ENCODE measurements around the gene CLDN3.

The CLDN3 gene

DNA sequence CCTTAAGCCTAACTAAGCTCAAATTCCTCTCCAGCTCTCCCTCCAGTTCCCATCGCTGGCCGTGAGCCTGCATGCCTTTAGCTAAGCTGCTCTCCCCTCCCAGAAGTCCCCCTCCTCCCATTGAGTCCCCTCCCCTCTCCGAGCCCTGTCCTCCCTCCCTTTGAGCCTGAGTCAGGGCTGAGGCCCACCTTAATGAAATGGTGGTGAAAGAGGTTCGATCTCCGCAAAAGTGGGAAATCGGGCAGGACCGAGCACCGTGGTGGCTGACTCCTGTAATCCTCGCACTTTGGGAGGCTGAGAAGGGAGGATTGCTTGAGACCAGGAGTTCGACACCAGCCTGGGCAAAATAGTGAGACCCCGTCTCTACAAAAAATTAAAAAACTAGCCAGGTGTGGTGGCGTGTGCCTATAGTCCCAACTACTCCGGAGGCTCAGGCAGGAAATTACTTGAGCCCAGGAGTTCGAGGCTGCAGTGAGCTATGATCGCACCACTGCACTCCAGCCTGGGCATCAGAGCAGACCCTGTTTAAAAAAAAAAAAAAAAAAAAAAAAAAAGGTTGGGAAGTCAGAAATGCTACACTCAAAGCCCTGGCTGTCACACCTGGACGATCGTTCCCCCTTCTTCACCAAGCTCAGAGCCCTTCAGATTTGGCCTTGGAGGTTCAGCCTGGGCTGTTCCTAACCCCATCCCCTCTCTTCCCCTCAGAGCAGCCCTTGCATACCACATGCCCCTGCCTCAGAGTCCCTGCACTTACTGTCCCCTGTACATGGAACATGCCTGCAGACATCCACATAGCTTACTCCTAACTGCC lies 995 bp upstream of the CLDN3 start:
- no peak for DNase-seq (ENCODE audit: low read depth)

- DNase-seq (ENCODE audit: low read depth): no peak
Observed at GRCh38 chr7:73769481-73770001, 529 bp downstream of the CLDN3 start.

DNA sequence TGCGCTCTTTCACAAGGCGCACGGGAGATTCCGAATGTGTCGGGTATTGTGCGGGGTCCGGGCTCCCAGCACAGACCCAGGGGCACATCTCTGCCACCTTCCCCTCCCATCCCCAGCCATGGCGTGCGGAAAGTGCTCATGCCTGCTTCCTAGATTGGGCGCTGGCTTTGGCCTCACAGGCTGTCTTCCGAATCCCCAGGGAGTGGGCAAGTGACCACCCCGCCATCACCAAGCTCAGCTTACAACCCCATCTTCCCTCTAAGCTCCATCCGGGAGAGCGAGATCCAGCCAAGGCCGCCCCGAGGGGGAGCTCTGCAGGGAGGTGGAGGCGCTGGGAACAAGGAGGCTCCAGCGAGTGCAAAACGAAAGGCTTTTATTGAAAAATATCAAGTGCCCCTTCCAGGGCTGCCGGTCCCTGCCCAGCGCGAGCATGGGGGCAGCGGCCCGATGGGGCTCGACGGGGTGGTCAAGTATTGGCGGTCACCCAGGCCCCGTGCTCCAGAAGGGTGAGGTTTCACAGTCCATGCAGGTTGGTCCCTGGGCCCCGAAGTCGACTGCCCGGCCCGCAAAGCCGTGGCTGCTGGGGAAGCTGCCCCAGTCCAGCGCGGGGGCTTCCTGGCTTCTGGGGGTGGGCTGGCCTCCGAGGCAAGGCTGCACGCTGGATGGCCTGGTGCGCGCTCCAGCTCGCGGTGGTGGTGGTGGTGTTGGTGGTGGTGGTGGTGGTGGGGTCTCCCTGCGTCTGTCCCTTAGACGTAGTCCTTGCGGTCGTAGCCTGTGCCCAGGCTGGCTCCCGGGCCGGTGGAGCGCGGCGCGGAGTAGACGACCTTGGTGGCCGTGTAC lies 1.2 kb downstream of the CLDN3 start:
- DNase-seq (ENCODE audit: low read depth): no peak

DNA sequence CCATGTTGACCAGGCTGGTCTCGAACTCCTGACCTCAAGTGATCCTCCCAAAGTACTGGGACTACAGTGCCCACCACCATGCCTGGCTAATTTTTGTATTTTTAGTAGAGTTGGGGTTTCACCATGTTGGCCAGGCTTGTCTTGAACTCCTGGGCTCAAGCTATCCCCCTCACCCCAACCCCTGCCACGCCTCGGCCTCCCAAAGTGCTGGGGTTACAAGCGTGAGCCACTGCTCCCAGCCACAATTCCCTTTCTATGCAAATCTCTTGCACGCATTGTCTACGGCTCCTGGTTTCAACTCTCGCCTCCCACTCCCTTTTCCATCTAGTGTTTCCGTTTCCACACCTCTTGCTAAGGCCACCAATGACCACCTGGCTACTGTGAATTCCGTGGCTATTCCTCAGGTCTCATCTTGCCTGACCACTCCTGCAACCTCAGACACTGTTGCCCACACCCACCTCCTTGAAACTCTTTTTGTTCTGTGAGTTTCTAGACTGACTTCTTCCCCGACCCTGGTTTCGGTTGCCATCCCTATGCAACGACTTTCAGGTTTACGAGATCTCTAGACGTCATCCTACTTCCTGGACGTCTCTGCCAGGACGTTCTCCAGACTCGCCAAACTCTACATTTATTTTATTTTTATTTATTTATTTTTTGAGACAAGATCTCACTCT lies 3.4 kb downstream of the CLDN3 start:
- no peak for DNase-seq (ENCODE audit: low read depth)

DNA sequence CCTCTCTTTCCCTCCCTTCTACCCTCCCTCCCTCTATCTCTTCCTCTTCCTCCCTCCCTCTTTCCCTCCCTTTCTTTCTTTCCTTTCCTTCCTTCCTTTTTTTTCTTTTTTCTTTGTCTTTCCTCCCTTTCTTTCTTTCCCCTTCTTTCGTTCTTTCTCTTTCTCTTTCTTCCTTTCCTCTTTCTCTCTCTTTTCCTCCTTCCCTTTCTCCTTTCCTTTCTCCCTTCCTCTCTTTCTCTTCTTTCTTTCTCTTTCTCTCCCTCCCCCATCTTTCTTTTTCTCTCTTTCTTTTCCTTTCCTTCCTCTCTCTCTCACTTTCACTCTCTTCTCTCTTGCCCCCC lies 7.4 kb downstream of the CLDN3 start:
- no peak for DNase-seq (ENCODE audit: low read depth)

DNA sequence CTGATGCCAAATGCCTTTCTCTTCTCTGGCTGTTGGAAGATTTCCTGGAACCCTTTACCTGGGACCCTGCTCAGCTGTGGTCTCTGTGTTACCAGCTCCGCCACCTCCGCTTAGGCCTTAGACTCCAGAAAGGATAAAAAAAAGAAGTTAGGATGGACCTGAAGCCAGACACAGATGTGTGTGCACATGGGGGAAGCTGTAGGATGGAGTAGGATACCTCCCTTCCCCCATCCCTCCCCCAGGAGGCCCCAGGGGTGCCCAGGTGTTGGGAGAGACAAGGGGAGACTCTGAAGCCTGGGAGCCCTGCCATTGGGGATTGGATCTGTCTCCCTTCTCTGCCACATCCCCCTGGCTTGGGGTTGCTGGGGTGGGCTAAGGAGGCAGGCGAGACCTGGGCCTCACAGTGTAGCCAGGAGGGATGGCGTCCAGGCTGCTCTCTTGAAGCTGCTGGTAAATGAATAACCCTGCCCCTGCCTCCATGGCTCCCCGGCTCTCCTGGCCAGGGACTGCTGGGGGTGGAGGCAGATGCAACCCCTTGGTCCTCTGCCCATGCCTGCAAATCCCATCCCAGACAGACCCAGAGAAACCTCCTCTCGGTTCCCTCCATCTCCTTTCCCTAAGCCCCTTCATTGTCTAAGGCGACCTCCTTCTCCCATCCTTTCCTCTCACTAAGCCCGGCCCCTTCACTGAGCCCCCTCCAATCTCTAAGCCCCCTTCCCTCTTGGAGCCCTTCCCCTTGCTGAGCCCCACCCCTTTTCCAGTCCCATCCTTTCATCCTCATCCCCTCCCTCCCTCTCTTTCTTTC lies 8.0 kb downstream of the CLDN3 start:
- DNase-seq (ENCODE audit: low read depth): no peak

- DNase-seq (ENCODE audit: low read depth): no peak
Observed at GRCh38 chr7:73758581-73759138, 11.4 kb downstream of the CLDN3 start.

- no peak for DNase-seq (ENCODE audit: low read depth)
Observed at GRCh38 chr7:73749931-73750776, 19.9 kb downstream of the CLDN3 start.

DNA sequence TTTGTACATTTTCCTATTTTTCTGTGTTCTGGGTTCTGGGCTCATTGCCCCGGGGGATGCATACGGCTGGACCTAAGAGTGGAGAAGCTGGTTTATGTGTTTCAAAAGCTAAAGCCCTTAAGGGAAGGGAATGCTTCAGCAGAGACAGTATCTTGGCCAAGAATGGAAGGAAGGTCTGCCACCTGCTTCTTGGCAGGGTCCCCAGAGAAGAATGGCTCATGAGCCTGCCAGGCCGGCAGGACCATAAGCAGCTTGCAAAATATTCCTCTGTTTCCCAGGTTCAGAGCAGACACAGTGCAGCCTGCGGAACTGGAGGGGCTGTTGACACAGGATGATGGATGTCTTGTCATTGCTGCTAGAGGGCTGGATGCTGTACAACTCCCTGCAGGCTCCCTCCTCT lies 23.7 kb downstream of the CLDN3 start:
- DNase-seq (ENCODE audit: low read depth): no peak

DNA sequence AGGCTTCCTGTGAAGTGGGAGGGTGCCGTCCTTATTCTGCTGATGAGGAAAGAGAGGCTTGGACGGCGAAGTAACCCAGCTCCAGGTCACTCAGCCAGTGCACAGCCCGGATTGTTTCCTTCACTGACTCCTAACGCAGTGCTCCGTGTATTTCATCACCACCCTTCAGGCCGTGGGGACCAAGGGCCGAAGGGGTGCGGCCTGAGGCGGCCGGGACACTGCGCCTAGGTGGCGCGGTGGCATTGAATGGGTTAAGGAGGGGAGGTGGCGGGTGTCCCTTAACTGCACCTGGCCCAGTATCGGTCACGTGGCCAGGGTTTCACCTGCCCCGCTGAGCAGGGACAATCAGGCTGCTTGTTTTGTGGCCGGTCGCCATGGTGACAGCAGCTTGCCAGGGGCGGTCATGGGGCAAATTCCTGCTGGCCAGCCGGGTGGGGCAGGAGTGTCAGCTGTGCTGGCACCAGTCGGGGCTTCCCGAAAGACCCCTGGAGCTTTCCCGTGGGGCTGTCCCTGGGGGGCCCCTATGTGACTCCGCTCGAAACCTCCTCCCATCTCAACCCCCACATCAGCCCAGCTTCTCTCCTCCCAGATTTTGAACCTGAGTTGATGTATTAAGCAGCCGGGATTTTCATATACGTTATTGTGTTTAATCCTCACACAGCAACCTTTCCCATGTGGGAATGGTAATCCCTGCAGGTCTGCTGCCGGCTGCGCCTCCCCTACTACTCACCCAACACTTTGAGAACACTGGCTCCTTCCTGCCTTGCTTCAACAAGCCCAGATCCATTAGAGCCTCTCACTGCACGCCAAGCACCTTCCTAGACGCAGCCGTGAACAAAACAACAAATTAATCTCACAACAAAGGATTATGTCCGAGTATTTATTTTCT lies 27.1 kb downstream of the CLDN3 start:
- no peak for DNase-seq (ENCODE audit: low read depth)

DNA sequence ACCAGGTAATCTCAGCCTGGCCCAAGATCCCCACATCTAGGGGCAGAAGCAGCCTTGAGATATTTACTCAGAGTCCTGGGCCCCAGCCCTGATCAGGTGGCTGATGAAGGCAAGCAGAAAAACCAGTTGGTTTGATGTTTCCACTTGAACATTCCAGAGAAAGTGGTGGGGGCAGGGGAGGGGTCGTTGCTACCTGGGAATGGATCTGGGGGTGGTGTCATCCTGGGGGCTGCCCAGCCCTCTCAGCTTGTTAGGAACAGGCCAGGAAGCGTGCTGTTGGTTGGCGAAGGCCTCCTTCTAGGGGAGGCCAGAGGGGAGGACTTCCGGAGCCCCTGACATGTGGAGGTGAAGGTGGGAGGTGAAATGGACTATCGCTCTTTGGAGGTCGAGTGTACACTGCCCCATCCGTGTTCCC lies 27.7 kb downstream of the CLDN3 start:
- no peak for DNase-seq (ENCODE audit: low read depth)

- DNase-seq (ENCODE audit: low read depth): no peak
Observed at GRCh38 chr7:73741600-73741999, 28.5 kb downstream of the CLDN3 start.

- DNase-seq (ENCODE audit: low read depth): no peak
Observed at GRCh38 chr7:73740771-73741170, 29.3 kb downstream of the CLDN3 start.

GRCh38 chr7:73740212-73740611 lies 29.9 kb downstream of the CLDN3 start:
- DNase-seq (ENCODE audit: low read depth): no peak

GRCh38 chr7:73739387-73739767 lies 30.7 kb downstream of the CLDN3 start:
- no peak for DNase-seq (ENCODE audit: low read depth)

DNA sequence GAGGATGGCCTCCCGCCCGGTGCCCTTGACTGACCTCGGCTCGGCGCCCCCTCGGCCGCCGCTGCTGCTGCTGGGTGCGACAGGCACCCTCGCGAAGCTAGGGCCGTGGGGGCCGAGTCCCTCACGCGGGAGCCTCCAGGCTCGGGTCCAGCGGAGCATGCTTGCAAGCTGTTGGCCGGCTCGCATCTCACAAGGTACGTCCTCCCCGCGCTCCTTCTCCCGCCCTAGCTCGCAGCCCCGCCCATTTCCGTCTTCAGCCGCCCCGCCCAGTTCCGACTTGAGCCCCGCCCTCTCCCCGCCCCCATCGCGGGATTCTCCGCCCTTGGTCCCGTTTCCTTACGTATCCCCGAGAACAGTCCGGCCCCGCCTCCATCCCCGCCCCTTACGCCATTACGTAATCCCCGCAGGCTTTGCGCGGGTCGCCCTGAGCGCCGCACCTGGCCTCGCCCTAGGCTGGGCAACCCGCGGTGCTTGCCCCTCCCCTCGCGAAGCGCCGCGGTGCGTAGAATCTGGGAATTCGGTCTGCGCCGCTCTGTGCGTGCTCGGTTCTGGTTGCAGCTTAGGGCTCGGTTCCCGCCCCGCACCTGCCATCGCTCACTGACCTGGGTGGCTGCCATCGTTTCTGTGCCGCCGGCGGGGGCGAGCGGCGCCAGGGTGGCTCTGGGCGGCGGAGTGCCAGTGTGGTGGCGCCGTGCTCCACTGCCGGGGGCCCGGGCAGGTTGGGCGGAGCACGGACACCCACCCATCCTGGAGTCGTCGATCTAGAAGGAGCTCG lies 31.3 kb downstream of the CLDN3 start, which contains the start of gene ABHD11:
Gene ABHD11, minus strand, starts transcription at position 191 of the 775 bp plus-strand sequence. Its CDS starts 32 bp downstream, at position 159.
- peak; percentile 99 for DNase-seq (ENCODE audit: low read depth)

DNA sequence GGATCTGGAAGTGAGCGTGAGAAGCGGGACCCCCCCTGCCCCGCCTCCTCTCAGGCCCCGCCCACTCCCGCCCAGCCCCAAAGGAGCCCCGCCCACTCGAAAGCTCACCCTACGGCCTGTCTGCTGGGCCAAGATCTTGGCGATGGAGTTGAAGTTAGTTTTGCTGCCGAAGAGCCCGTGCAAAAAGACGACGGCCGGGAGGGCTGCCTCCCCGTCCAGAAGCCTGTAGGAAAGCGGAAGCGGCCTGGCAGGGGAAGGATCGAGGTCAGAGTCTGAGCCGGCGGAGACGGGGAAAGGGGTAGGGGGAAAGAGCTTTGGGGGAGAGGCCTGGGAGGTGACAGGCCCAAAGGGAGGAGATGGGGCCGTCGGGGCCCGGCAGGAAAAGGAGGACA lies 31.9 kb downstream of the CLDN3 start:
- DNase-seq (ENCODE audit: low read depth): peak; percentile 47

DNA sequence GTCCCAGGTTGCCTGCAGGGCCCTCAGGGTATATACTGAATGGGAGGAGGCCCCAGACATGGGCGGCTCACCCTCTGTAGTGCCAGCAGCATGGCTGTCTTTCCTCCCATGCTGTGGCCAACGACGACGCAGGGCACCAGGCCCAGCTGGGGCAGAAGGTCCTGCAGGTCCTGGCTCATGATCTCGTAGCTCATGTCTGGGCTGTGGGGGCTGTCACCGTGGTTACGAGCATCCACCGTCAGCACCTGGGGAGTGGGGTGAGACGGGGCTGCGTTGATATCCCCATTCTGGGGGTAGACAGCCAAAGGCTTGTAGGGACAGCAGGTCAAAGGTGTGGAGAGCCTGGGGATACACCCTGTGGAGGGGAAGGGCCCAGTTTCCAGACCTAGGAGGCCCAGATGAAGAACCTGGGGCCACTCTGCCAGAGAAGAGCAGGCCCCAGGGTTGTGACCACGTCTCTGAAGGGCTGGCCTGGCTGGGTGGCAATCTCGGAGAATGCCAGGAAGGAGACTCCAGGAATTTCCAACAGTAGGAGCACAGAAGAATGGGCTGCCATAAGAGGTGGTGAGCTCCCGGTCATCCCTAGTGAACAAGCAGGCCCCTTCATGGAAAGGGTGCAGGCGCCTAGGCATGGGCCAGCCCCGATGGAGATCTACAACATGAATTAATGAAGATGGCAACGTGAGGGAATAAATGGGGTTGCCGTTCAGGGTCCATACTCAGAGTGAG lies 32.4 kb downstream of the CLDN3 start:
- DNase-seq (ENCODE audit: low read depth): no peak
